GM08714 (cell line): ENCODE data around the gene MRPL18.
"Not testable (repeated sequence)": the region's sequence is repeated elsewhere in the genome, so short reads cannot be mapped to it uniquely, and the experiment has no call there.

ENCODE experiments used
- H3K4me3 ChIP-seq: fragments of 200-500 bp; sonication (Bioruptor generic); 2 replicates; pipeline ENCODE4 v1.5.1; 2014; ENCODE audit warnings: mild to moderate bottlenecking, low read length, inconsistent platforms
- ZNF274 ChIP-seq: IDR thresholded peaks from 2 replicates; pipeline ENCODE4 v1.6.1; 2012; ENCODE audit warnings: mild to moderate bottlenecking, low read depth, low read length

Gene MRPL18

GRCh38 chr6:159817951-159818739 lies 27.9 kb downstream of the MRPL18 start:
- no peak for TF ChIP-seq ZNF274

GRCh38 chr6:159819098-159819497 lies 28.8 kb downstream of the MRPL18 start:
- no peak for TF ChIP-seq ZNF274
- H3K4me3 ChIP-seq: no peak overlapping the region

More at GRCh38 chr6:159817951-159818739, 27.9 kb downstream of the MRPL18 start:
- H3K4me3 ChIP-seq: no peak overlapping the region

- no peak overlapping the region; the same call in 1 of the 2 replicates for H3K4me3 ChIP-seq
- TF ChIP-seq ZNF274: no peak
Observed at GRCh38 chr6:159819932-159820640, 29.8 kb downstream of the MRPL18 start.

- TF ChIP-seq ZNF274: no peak
- no peak overlapping the region for H3K4me3 ChIP-seq
Observed at GRCh38 chr6:159821122-159821521, 30.9 kb downstream of the MRPL18 start.

- no peak overlapping the region for H3K4me3 ChIP-seq
- TF ChIP-seq ZNF274: no peak
Observed at GRCh38 chr6:159821726-159822125, 31.5 kb downstream of the MRPL18 start.

- no peak for TF ChIP-seq ZNF274
- H3K4me3 ChIP-seq: no peak overlapping the region
Observed at GRCh38 chr6:159823953-159824352, 33.7 kb downstream of the MRPL18 start.

GRCh38 chr6:159824690-159825089 lies 34.4 kb downstream of the MRPL18 start:
- H3K4me3 ChIP-seq: not testable (repeated sequence)

- TF ChIP-seq ZNF274: no peak
- H3K4me3 ChIP-seq: no peak overlapping the region
Observed at GRCh38 chr6:159826004-159826403, 35.7 kb downstream of the MRPL18 start.

- TF ChIP-seq ZNF274: no peak
- H3K4me3 ChIP-seq: no peak overlapping the region
Observed at GRCh38 chr6:159826968-159827647, 36.8 kb downstream of the MRPL18 start.

GRCh38 chr6:159828074-159828473 lies 37.8 kb downstream of the MRPL18 start:
- no peak for TF ChIP-seq ZNF274

GRCh38 chr6:159829526-159829925 lies 39.3 kb downstream of the MRPL18 start:
- no peak for TF ChIP-seq ZNF274
- H3K4me3 ChIP-seq: no peak overlapping the region; the same call in 1 of the 2 replicates

More at GRCh38 chr6:159828074-159828473, 37.8 kb downstream of the MRPL18 start:
- no peak overlapping the region for H3K4me3 ChIP-seq

- TF ChIP-seq ZNF274: no peak
- H3K4me3 ChIP-seq: no peak overlapping the region; the same call in 1 of the 2 replicates
Observed at GRCh38 chr6:159830501-159831372, 40.5 kb downstream of the MRPL18 start.

GRCh38 chr6:159831373-159831679 lies 41.1 kb downstream of the MRPL18 start:
- TF ChIP-seq ZNF274: no peak
- H3K4me3 ChIP-seq: no peak overlapping the region

- no peak overlapping the region for H3K4me3 ChIP-seq
- no peak for TF ChIP-seq ZNF274
Observed at GRCh38 chr6:159832946-159833345, 42.7 kb downstream of the MRPL18 start.
